Heart left ventricle (tissue), 13 donors: ENCODE data around the gene CHID1.

Experiments used
- POLR2A ChIP-seq, 2 donors: fragments of 450-650 bp; IDR thresholded peaks; one replicate each; pipeline ENCODE4 v1.6.1; 2017; ENCODE audit warnings: antibody characterized with exemption in 2 of 2, mild to moderate bottlenecking in 2 of 2, moderate library complexity in 2 of 2
- TF ChIP-seq, protein P1 (sequence below), 12 donors: fragments of 200-600 bp; sonication (generic) in 4 of 12; IDR thresholded peaks; one replicate each; pipeline versions ENCODE4 v1.5.0 to v1.8.0; 2018 to 2022; ENCODE audit warnings: antibody characterized with exemption in 12 of 12, mild to moderate bottlenecking in 5 of 12
- donor health status: ischemic (EF 13 %, LVEDD 7.1; RV severe dilation, severe dysfunction).
- donor health status: DM: no; HTN: yes; CAD: no.
- donor health status: DM: no; HTN: no; CAD: no.
- donor health status: ischemic (EF 25% LVEDD 6.9; RV normal size, moderate dysfunction).
- donor health status: ischemic (EF 25% LVEDD 5.7; RV mildly dilated, moderate dysfunction).
- donor health status: ischemic (EF 35%, LVEDD 5.7; RV mildly dilated, moderate dysfunction).
- donor health status: nonischemic (EF 11% LVEDD 7.7; RV severe dilation, severe dysfunction).
- donor health status: DM: yes; HTN: yes; CAD: no.
- donor health status: PGD.
- donor health status: ischemic (EF 29% LVEDD 5.4; RV normal size, mild dysfunction).
- donor health status: nonischemic (EF 23%, LVEDD 6.1; RV moderate dilation, normal function).

DNA sequence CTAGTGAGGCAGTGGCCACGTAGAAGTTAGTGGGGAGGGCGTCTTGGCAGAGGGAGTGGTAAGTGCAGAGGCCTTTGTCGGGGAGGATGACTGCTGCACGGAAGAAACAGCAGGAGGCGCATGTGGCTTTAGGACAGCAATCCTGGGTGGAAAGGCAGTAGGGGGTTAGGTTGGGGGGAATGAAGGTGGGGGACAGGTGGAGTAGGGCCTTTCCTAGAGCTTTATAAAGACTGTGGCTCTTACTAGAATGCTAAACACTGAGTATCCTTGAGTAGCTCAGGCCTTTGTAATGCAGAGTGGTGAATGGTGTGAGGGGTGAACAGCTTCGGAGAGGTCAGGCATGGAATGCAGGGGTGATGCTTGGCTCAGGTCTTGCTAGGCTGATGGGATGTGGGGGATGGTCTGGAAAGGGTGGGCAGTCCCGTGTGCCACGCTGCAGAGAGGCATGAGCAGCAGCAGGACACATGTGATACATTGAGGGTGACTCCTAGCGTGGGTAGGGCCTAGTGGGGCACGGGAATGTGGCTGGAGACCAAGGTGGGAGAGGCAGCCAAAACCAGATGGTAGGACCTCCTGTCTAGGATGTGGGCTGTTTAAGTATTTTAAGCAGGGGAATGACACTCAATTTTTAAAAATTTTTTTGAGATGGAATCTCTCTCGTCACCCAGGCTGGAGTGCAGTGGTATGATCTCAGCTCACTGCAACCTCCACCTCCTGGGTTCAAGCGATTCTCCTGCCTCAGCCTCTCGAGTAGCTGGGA, 34.3 kb upstream of the CHID1 start:
- TF ChIP-seq, protein P1, sequence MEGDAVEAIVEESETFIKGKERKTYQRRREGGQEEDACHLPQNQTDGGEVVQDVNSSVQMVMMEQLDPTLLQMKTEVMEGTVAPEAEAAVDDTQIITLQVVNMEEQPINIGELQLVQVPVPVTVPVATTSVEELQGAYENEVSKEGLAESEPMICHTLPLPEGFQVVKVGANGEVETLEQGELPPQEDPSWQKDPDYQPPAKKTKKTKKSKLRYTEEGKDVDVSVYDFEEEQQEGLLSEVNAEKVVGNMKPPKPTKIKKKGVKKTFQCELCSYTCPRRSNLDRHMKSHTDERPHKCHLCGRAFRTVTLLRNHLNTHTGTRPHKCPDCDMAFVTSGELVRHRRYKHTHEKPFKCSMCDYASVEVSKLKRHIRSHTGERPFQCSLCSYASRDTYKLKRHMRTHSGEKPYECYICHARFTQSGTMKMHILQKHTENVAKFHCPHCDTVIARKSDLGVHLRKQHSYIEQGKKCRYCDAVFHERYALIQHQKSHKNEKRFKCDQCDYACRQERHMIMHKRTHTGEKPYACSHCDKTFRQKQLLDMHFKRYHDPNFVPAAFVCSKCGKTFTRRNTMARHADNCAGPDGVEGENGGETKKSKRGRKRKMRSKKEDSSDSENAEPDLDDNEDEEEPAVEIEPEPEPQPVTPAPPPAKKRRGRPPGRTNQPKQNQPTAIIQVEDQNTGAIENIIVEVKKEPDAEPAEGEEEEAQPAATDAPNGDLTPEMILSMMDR (IDR thresholded peaks at IDR 0.05): no peak
- no peak for TF ChIP-seq POLR2A (IDR thresholded peaks at IDR 0.05)
